Stimulated activated CD8-positive, alpha-beta memory T cell treated with anti-CD3 and anti-CD28 coated beads, Interleukin-2, amount 100 ng/mL, for 48 hours (primary cell): ENCODE results near the gene ANGPTL3.
"Not testable (repeated sequence)": the region's sequence is repeated elsewhere in the genome, so short reads cannot be mapped to it uniquely, and the experiment has no call there.

Experiments
- DNase-seq, 2 donors: peaks; one replicate each; pipeline ENCODE4 v3.0.0-alpha.2; 2020; ENCODE audit warnings: low read depth in 2 of 2

The ANGPTL3 gene, protein sequence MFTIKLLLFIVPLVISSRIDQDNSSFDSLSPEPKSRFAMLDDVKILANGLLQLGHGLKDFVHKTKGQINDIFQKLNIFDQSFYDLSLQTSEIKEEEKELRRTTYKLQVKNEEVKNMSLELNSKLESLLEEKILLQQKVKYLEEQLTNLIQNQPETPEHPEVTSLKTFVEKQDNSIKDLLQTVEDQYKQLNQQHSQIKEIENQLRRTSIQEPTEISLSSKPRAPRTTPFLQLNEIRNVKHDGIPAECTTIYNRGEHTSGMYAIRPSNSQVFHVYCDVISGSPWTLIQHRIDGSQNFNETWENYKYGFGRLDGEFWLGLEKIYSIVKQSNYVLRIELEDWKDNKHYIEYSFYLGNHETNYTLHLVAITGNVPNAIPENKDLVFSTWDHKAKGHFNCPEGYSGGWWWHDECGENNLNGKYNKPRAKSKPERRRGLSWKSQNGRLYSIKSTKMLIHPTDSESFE

DNA sequence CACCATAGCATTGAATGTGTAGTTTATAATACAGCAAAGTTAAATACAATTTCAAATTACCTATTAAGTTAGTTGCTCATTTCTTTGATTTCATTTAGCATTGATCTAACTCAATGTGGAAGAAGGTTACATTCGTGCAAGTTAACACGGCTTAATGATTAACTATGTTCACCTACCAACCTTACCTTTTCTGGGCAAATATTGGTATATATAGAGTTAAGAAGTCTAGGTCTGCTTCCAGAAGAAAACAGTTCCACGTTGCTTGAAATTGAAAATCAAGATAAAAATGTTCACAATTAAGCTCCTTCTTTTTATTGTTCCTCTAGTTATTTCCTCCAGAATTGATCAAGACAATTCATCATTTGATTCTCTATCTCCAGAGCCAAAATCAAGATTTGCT, at the start of gene ANGPTL3:
TSS of gene ANGPTL3 (plus strand) at position 240 of the 400 bp plus-strand sequence. CDS start at position 287, 47 bp downstream.
- no peak for DNase-seq

GRCh38 chr1:62561306-62561705, 36.0 kb upstream of the ANGPTL3 start:
- DNase-seq = no peak

DNA sequence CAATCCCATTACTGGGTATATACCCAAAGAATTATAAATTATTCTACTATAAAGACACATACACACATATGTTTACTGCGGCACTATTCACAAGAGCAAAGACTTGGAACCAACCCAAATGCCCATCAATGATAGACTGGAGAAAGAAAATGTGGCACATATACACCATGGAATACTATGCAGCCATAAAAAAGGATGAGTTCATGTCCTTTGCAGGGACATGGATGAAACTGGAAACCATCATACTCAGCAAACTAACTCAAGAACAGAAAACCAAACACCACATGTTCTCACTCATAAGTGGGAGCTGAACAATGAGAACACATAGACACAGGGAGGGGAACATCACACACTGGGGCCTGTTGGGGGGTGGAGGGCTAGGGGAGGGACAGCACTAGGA, 30.1 kb upstream of the ANGPTL3 start:
- not testable (repeated sequence) for DNase-seq

GRCh38 chr1:62567926-62568325, 29.4 kb upstream of the ANGPTL3 start:
- not testable (repeated sequence) for DNase-seq

DNA sequence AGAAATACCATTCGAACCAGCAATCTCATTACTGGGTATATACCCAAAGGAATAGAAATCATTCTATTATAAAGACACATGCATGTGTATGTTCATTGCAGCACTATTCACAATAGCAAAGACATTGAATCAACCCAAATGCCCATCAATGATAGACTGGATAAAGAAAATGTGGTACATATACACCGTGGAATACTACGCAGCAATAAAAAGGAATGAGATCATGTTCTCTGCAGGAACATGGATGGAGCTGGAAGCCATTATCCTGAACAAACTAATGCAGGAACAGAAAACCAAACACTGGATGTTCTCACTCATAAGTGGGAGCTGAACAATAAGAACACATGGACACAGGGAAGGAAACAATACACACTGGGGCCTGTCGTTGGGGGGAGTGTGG, 25.8 kb upstream of the ANGPTL3 start:
- DNase-seq = not testable (repeated sequence)

GRCh38 chr1:62572476-62572875, 24.8 kb upstream of the ANGPTL3 start:
- DNase-seq = no peak

DNA sequence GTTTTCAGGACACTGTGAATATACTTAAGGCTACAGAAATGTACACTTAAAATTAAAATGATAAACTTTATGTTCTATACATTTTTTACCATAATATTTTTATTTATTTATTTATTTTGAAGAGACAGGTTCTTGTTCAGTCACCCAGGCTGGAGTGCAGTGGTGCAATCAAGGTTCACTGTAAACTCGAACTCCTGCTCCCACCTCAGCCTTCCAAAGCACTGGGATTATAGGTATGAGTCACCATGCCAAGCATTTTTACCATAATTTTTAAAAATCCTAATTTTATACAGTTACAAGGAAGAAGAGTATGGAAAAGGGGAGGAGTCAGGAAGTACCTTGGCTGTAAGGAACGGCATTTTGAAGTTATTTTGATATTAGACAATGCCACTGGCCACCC, 23.6 kb upstream of the ANGPTL3 start:
- no peak for DNase-seq

GRCh38 chr1:62585469-62586155, 11.7 kb upstream of the ANGPTL3 start:
- DNase-seq = no peak

DNA sequence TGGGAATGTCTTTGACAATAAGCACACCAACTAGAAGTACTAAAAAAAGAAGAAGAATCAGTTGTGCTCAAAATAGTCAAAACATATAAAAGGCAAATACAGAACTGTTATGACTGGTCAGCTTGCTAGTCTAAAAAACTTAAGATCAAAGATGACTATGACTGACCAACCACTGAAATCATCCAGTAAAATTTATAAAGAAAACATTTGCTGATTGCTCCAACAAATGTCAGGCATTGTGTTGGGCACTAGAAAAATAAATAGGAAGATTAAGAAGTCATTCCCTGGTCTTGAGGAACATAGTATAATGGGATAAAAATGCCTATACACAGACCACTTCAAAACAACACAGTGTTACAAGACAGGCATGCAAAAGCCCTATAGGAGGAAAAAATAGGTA, 9.3 kb upstream of the ANGPTL3 start:
- DNase-seq = no peak

- DNase-seq = no peak
Measured at GRCh38 chr1:62589321-62589720, 8.0 kb upstream of the ANGPTL3 start.

DNA sequence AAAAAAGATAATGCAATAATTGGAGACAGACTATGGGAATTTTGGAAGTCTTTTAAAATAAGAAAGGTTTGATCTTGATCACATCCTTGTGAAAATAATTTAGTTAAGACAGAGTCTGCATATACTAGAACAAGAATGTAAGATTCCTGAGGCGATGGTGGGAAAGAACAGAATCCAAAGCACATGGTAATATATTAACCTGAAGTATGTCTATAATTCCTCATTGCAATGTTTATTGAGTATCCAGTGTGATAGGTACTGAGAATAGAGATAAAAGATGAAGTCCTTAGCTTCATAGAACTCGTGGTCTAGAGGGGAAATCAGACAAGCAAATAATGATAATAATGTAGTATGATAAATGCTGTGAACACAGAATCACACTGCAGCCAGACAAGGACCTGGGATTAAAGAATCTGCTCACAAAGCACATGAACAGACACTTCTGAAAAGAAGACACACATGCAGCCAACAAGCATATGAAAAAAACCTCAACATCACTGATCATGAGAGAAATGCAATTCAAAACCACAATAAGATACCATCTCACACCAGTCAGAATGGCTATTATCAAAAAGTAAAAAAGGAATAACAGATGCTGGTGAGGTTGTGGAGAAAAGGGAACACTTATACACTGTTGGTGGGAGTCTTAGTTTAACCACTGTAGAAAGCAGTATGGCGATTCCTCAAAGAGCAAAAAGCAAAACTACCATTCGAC, 6.9 kb upstream of the ANGPTL3 start:
- no peak for DNase-seq

DNA sequence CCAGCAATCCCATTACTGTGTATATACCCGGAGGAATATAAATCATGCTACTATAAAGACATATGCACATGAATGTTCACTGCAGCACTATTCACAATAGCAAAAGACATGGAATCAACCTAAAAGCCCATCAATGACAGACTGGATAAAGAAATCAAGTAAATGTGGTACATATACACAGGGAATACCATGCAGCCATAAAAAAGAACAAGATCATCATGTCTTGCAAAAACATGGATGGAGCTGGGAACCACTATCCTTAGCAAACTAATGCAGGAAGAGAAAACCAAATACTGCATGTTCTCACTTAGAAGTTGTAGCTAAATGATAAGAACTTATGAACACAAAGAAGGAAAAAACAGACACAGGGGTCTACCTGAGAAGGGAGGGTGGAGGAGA, 6.4 kb upstream of the ANGPTL3 start:
- DNase-seq = no peak

DNA sequence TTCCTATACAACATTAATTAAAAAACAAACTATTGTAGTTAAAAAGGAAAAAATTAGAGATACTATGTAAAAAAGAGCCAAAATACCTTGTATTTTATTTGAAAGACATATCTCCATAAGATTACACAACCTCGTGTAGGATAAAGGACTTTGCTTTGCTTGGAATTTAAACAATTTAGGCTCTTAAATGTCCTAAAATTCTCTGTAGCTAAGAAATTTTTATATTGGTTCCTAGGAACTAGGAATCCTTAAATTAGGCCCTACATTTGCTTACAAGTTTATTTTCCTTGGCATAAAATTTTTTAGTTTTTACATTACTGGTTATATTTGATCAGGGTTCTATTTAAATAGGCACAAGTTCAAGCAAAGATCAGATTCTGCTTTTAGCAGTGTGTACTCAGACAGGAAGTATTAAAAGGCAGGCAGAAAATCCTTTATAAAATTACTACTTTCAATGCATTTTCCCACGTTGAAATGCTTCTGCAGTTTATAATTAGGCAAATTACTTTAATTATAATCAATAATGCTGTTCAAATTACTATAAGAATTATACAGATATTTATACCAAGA, 3.4 kb upstream of the ANGPTL3 start:
- no peak for DNase-seq

- no peak for DNase-seq
Measured at GRCh38 chr1:62595647-62596046, 1.7 kb upstream of the ANGPTL3 start.

GRCh38 chr1:62599044-62599443, 1.7 kb downstream of the ANGPTL3 start:
- DNase-seq = no peak

GRCh38 chr1:62601457-62601856, 4.1 kb downstream of the ANGPTL3 start:
- no peak for DNase-seq

GRCh38 chr1:62608905-62609304, 11.6 kb downstream of the ANGPTL3 start:
- no peak for DNase-seq

GRCh38 chr1:62610588-62610987, 13.3 kb downstream of the ANGPTL3 start:
- DNase-seq = not testable (repeated sequence)

- DNase-seq = no peak
Measured at GRCh38 chr1:62612770-62613169, 15.4 kb downstream of the ANGPTL3 start.

DNA sequence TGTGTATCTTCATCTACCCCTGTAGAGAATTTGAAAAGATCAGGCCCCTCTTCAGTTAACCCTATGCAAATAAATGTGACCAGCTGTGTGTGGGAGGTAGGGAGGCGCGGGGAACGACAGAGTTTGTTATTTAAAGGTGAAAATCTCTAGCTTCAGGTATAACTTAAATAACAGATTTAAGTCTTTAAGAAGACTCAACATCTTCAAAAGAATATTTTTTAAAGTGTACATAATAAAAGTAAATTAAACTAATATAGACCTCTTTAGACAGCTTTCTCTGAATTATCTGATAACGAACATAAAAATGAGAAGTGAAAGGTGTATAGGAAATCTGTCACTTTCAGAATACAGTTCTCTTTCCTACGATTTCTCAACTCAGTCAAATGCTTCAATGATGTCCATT, 16.0 kb downstream of the ANGPTL3 start:
- no peak for DNase-seq

GRCh38 chr1:62613890-62614289, 16.6 kb downstream of the ANGPTL3 start:
- DNase-seq = no peak

- DNase-seq = no peak
Measured at GRCh38 chr1:62621907-62622306, 24.6 kb downstream of the ANGPTL3 start.
